ENCODE results near the gene ANKRD16. TPM values are rescaled to one million over a fixed set of nuclear protein-coding genes. Genes with fewer than 3 reads are reported as not detected.
"Not testable (repeated sequence)": the region's sequence is repeated elsewhere in the genome, so short reads cannot be mapped to it uniquely, and the experiment has no call there.

ANKRD16 gene
- total RNA-seq, 4 donors from 2014 or later, result 8.5 to 21.7 (median 17.8) TPM

DNA sequence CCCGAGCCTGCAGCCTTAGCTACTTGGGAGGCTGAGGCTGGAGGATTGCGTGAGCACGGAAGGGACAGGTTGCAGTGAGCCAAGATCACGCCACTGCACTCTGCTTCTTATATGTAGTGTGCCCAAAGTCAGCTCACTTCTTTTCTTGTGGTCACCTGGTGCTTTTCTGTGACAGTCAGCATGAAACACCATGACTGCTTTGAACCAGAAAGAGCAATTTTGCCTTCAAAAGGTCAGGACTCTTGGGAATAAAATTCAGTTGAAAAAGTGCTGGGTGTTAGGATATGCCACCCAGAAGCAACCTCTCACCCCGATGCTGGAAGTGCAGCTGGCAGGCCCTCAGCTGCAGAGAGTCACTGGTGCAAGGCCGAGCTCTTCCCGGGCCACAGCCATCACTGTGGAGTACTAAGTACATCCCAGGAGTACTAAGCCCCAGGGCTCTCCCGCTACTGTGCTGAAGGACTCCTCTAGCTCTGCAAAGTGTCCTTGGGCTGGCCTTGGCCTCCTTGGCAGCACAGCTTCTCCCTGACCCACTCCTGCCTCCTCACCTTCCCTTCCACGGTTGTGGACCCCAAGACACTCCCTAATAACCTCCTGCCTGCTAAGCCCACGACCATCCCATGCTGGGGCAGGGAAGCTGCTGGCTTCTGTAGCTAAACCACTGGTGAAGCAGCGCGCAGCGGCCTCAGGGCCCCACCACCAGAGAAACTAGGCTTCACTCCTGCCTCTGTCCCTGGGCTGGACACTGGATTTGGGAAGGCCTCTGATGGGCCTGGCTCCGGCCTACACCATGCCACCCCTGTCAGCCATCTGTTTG is 58.9 kb downstream of the ANKRD16 start:
- Histone ChIP-seq H3K4me3 (no peak overlapping the region), H3K9me3 (no peaks in the 10 kb centered on the region), H3K4me1 (peaks cover 0 to 7% (median 3%) of the 10 kb centered on the region in 4 donors), H3K36me3 (no peaks in the 10 kb centered on the region), H3K27ac (no peak overlapping the region), H3K27me3 (no peaks in the 10 kb centered on the region)
- WGBS, 2 donors (ENCODE audit: low coverage in 1 of 2), result 82 to 90% methylated on average over 8 to 13 of the region's 14 CpGs
- in situ Hi-C loops (cut with MboI; ENCODE audit: low pct_ligation_motif_present in 1 of 4, low pct_unique_long_range_greater_than_20kb in 1 of 4, low sequenced_read_pairs in 3 of 4), result no loop called here
- intact Hi-C loops (cut with DNase I; ENCODE audit: low total_unique reads), result no loop called here
- no peak for DNase-seq
- TF ChIP-seq POLR2A (IDR thresholded peaks at IDR 0.05), result no peak
- no peak for TF ChIP-seq EP300 (IDR thresholded peaks at IDR 0.05; ENCODE audit: low read depth)
- TF ChIP-seq, protein P1, sequence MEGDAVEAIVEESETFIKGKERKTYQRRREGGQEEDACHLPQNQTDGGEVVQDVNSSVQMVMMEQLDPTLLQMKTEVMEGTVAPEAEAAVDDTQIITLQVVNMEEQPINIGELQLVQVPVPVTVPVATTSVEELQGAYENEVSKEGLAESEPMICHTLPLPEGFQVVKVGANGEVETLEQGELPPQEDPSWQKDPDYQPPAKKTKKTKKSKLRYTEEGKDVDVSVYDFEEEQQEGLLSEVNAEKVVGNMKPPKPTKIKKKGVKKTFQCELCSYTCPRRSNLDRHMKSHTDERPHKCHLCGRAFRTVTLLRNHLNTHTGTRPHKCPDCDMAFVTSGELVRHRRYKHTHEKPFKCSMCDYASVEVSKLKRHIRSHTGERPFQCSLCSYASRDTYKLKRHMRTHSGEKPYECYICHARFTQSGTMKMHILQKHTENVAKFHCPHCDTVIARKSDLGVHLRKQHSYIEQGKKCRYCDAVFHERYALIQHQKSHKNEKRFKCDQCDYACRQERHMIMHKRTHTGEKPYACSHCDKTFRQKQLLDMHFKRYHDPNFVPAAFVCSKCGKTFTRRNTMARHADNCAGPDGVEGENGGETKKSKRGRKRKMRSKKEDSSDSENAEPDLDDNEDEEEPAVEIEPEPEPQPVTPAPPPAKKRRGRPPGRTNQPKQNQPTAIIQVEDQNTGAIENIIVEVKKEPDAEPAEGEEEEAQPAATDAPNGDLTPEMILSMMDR (IDR thresholded peaks at IDR 0.05), result no peak
- TF ChIP-seq POLR2AphosphoS5 (IDR thresholded peaks at IDR 0.05), result no peak

DNA sequence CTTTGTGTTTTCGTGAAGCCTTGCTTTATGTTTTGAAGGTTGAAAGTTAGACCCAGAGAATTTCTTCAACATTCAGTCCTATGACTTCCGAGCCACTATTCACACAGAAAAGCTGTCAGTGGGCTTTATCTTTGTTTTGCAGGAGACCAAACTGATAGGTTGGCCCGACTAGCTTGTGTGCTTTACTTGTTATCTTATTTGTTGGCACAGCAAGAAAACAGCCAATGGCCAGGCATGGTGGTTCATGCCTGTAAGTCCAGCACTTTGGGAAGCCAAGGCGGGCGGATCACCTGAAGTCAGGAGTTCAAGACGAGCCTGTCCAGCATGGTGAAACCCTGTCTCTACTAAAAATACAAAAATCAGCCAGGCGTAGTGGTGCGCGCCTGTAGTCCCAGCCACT is 60.4 kb downstream of the ANKRD16 start:
- Histone ChIP-seq H3K4me3 (no peak overlapping the region), H3K4me1 (peaks cover 0 to 7% (median 3%) of the 10 kb centered on the region in 4 donors), H3K27me3 (no peaks in the 10 kb centered on the region), H3K27ac (no peak overlapping the region), H3K36me3 (no peaks in the 10 kb centered on the region), H3K9me3 (no peaks in the 10 kb centered on the region)
- WGBS, 2 donors (ENCODE audit: low coverage in 1 of 2), result 93 to 97% methylated on average over 9 of the region's 9 CpGs
- TF ChIP-seq, protein P1 (IDR thresholded peaks at IDR 0.05), result no peak
- TF ChIP-seq EP300 (IDR thresholded peaks at IDR 0.05; ENCODE audit: low read depth) (no peak), POLR2AphosphoS5 (IDR thresholded peaks at IDR 0.05) (no peak), POLR2A (IDR thresholded peaks at IDR 0.05) (no peak)
- in situ Hi-C loops (cut with MboI; ENCODE audit: low pct_ligation_motif_present in 1 of 4, low pct_unique_long_range_greater_than_20kb in 1 of 4, low sequenced_read_pairs in 3 of 4), result no loop called here
- intact Hi-C loops (cut with DNase I; ENCODE audit: low total_unique reads), result loop anchor here (5.0 kb wide), 1 partner anchor 972 kb away; no protein-coding TSS in a partner anchor
- DNase-seq, result no peak

DNA sequence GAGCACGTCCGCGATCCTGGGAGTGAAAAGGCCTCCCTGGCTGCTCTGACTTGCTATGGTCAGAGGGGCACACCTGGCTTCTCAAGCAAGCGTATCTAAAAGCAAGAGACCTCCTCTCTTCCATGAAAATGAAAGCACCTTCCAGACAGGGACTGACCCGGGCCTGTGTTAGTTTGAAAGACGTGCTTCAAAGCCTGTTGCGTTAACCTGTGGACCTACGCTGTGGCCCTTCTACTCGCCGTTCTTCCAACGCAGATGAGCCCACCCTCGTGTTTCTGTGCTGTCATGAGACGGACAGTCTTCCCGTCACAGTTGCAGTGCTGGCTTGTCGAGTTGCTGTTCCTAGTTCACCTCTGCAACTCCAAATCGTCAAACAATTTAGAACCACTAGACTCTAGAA is 61.0 kb downstream of the ANKRD16 start:
- H3K27ac ChIP-seq, result no peak overlapping the region
- no peak overlapping the region for H3K4me3 ChIP-seq
- DNase-seq, result no peak
- 80 to 88% methylated on average over 1 to 16 of the region's 16 CpGs for WGBS, 2 donors (ENCODE audit: low coverage in 1 of 2)
- H3K9me3 ChIP-seq, result no peaks in the 10 kb centered on the region
- intact Hi-C loops (cut with DNase I; ENCODE audit: low total_unique reads), result loop anchor here (5.0 kb wide), 1 partner anchor 971 kb away; no protein-coding TSS in a partner anchor
- no peaks in the 10 kb centered on the region for H3K27me3 ChIP-seq
- no peaks in the 10 kb centered on the region for H3K36me3 ChIP-seq
- H3K4me1 ChIP-seq, result peaks cover 0 to 7% (median 3%) of the 10 kb centered on the region in 4 donors
- no peak for TF ChIP-seq POLR2AphosphoS5 (IDR thresholded peaks at IDR 0.05)
- no peak for TF ChIP-seq POLR2A (IDR thresholded peaks at IDR 0.05)
- in situ Hi-C loops (cut with MboI; ENCODE audit: low pct_ligation_motif_present in 1 of 4, low pct_unique_long_range_greater_than_20kb in 1 of 4, low sequenced_read_pairs in 3 of 4), result no loop called here

DNA sequence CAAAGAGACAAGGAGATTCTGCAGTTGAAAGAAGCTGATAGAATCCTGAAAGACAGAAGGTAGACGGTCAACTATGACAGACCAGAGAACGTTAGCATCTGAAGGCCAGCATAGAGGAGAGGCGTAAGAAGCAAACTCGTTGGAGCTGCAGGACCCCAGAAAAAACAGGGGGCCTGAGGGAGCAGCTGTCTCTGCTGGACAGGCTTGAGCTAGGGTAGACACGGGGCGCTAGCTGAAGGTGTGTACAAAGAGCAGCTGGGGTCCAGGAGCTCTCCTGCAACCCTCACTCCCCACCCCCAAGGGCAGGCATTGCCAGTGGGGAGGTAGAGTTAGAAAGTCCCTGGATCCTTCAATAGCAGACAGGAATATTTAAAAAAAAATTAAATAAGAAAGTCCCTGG is 61.9 kb downstream of the ANKRD16 start:
- intact Hi-C loops (cut with DNase I; ENCODE audit: low total_unique reads), result loop anchor here (1.0 to 5.0 kb wide), 2 partner anchors 42 to 971 kb away; no protein-coding TSS in a partner anchor
- no peaks in the 10 kb centered on the region for H3K9me3 ChIP-seq
- no peak overlapping the region for H3K27ac ChIP-seq
- in situ Hi-C loops (cut with MboI; ENCODE audit: low pct_ligation_motif_present in 1 of 4, low pct_unique_long_range_greater_than_20kb in 1 of 4, low sequenced_read_pairs in 3 of 4), result no loop called here
- H3K4me1 ChIP-seq, result peaks cover 0 to 3% (median 2%) of the 10 kb centered on the region in 4 donors
- no peaks in the 10 kb centered on the region for H3K27me3 ChIP-seq
- no peak for DNase-seq
- no peaks in the 10 kb centered on the region for H3K36me3 ChIP-seq
- no peak overlapping the region for H3K4me3 ChIP-seq
- TF ChIP-seq, protein P1 (IDR thresholded peaks at IDR 0.05), result no peak
- TF ChIP-seq POLR2A (IDR thresholded peaks at IDR 0.05), result no peak
- no peak for TF ChIP-seq EP300 (IDR thresholded peaks at IDR 0.05; ENCODE audit: low read depth)
- no peak for TF ChIP-seq POLR2AphosphoS5 (IDR thresholded peaks at IDR 0.05)
- 84 to 89% methylated on average over 6 of the region's 6 CpGs for WGBS, 2 donors (ENCODE audit: low coverage in 1 of 2)

DNA sequence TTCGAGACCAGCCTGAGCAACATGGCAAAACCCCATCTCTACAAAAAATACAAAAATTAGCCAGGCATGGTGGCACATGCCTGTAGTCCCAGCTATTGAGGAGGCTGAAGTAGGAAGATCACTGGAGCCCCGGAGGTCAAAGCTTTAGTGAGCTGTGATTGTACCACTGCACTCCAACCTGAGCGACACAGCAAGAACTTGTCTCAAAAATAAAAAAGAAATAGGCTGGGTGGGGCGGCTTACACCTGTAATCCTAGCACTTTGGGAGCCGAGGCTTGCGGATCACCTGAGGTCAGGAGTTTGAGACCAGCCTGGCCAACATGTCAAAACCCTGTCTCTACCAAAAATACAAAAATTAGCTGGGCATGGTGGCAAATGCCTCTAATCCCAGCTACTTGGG is 63.2 kb downstream of the ANKRD16 start:
- H3K4me1 ChIP-seq; DNase-seq; in situ Hi-C loops (cut with MboI; ENCODE audit: low pct_ligation_motif_present in 1 of 4, low pct_unique_long_range_greater_than_20kb in 1 of 4, low sequenced_read_pairs in 3 of 4); H3K27me3 ChIP-seq; H3K27ac ChIP-seq; H3K9me3 ChIP-seq; H3K36me3 ChIP-seq; H3K4me3 ChIP-seq: not testable (repeated sequence)
- intact Hi-C loops (cut with DNase I; ENCODE audit: low total_unique reads), result loop anchor here (5.0 kb wide), 1 partner anchor 969 kb away; no protein-coding TSS in a partner anchor
- WGBS, 2 donors (ENCODE audit: low coverage in 1 of 2), result 92 to 100% methylated on average over 2 to 6 of the region's 6 CpGs
